Neutrophil (primary cell): ENCODE data around the gene PRPF40B.

Experiments
- H3K27ac ChIP-seq: fragments of 200-600 bp; sonication (generic); 2 replicates; pipeline ENCODE4 v1.5.1; 2016; ENCODE audit warnings: mild to moderate bottlenecking, moderate library complexity
- H3K27me3 ChIP-seq: fragments of 200-600 bp; sonication (generic); 2 replicates; pipeline ENCODE4 v1.6.0; 2016; ENCODE audit warnings: mild to moderate bottlenecking
- H3K36me3 ChIP-seq: fragments of 200-600 bp; sonication (generic); 2 replicates; pipeline ENCODE4 v1.5.1; 2017
- H3K4me1 ChIP-seq, 2 experiments: fragments of 200-600 bp in 1 of 2; sonication (generic) in 1 of 2; 1 replicate in 1 of 2; 2 replicates in 1 of 2; pipeline versions ENCODE4 v1.5.1 to v1.6.1; 2013 to 2016; ENCODE audit warnings: low read depth in 1 of 2, low read length in 1 of 2, mild to moderate bottlenecking in 1 of 2, moderate library complexity in 1 of 2; ENCODE audit not compliant: control insufficient read depth in 1 of 2, insufficient read depth in 1 of 2
- H3K4me3 ChIP-seq, 2 experiments: fragments of 200-600 bp in 1 of 2; sonication (generic) in 1 of 2; 1 replicate in 1 of 2; 2 replicates in 1 of 2; pipeline ENCODE4 v1.5.1; 2013 to 2016; ENCODE audit warnings: low read depth in 1 of 2, low read length in 1 of 2, mild to moderate bottlenecking in 1 of 2, moderate library complexity in 1 of 2
- H3K9me3 ChIP-seq: fragments of 200-600 bp; sonication (generic); 2 replicates; pipeline ENCODE4 v1.5.1; 2016
- TF ChIP-seq, protein P1 (sequence below): fragments of 200-600 bp; sonication (generic); IDR thresholded peaks from 2 replicates; pipeline ENCODE4 v1.5.1; 2016; ENCODE audit warnings: antibody characterized with exemption

Gene PRPF40B

DNA sequence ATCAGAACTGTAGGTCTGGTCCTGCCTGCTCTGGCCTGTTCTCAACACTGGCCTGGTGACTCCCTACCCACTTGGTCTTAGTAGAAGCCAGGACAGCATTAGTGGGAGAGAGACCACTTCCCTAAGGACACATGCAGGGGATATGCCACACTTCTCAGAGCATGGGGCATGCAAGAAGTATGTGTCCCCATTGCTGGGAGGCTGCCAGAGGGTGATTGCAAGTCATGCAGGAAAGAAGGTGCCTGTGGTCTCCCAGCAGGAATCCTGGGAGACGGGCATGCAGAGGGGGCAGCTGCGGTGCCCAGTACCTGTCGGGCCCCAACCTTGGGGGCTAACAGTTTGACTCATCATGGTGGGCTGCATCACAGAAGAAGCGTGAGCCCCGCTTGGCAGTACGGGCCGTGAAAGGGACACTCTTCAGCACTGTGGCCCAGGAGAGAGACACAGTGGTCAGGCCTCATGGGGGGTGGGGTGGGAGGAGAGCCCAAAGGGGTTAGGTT, 23.0 kb downstream of the PRPF40B start:
- peaks cover 4 to 6% of the 10 kb centered on the region in 2 experiments for H3K4me1 ChIP-seq
- peaks cover 50% of the 10 kb centered on the region for H3K36me3 ChIP-seq
- TF ChIP-seq, protein P1, sequence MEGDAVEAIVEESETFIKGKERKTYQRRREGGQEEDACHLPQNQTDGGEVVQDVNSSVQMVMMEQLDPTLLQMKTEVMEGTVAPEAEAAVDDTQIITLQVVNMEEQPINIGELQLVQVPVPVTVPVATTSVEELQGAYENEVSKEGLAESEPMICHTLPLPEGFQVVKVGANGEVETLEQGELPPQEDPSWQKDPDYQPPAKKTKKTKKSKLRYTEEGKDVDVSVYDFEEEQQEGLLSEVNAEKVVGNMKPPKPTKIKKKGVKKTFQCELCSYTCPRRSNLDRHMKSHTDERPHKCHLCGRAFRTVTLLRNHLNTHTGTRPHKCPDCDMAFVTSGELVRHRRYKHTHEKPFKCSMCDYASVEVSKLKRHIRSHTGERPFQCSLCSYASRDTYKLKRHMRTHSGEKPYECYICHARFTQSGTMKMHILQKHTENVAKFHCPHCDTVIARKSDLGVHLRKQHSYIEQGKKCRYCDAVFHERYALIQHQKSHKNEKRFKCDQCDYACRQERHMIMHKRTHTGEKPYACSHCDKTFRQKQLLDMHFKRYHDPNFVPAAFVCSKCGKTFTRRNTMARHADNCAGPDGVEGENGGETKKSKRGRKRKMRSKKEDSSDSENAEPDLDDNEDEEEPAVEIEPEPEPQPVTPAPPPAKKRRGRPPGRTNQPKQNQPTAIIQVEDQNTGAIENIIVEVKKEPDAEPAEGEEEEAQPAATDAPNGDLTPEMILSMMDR: no peak
- no peak overlapping the region for H3K27ac ChIP-seq
- H3K9me3 ChIP-seq: no peaks in the 10 kb centered on the region
- H3K4me3 ChIP-seq: no peak overlapping the region
- no peaks in the 10 kb centered on the region for H3K27me3 ChIP-seq

DNA sequence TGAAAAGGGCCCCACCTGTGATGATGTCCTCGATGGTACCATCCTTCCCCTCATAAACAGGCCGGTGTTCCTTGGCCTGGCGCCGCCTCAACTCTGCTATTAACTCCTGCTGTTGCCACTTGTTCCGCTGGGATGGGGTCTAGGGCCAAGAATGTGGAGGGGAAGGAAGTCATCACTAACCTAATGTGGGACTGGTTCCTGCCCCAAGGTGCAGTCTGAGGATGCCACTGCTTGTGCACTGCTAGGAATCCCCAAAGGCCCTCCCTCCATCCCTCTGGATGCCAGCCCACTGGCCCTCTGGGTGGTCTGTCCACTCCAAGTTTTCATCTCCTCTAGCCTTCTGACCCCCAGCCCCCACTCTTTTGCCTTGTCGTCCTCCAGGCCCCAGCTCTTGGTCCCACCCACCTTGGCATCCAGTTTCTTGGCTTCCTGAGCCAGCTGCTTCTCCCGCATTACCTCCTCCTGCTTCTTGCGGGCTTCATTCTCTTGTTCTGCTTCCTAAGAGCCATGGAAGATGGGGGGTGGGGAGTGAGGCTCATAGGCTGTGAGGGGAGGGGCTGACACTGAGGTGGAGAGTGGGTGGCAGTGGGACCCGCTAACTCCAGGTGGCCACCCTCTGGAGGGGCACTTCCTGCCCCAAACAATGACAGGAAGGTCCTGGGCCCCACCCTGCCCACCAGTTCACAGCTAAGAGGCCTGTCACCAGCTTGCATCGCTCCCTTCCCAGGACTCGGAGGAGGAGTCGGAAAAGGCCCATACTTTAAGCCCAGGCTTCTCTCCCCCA, 23.7 kb downstream of the PRPF40B start:
- Histone ChIP-seq H3K4me1 (peaks cover 4 to 6% of the 10 kb centered on the region in 2 experiments), H3K36me3 (peaks cover 55% of the 10 kb centered on the region), H3K27me3 (no peaks in the 10 kb centered on the region), H3K9me3 (no peaks in the 10 kb centered on the region), H3K27ac (no peak overlapping the region), H3K4me3 (no peak overlapping the region)
- TF ChIP-seq, protein P1: no peak

- Histone ChIP-seq H3K36me3 (peaks cover 59% of the 10 kb centered on the region), H3K4me3 (no peak overlapping the region), H3K9me3 (no peaks in the 10 kb centered on the region), H3K4me1 (peaks cover 4 to 6% of the 10 kb centered on the region in 2 experiments), H3K27ac (no peak overlapping the region), H3K27me3 (no peaks in the 10 kb centered on the region)
- TF ChIP-seq, protein P1: no peak
These were observed 24.7 kb downstream of the PRPF40B start for GRCh38 chr12:49647827-49648711.

GRCh38 chr12:49648712-49649003, 25.3 kb downstream of the PRPF40B start:
- Histone ChIP-seq H3K36me3 (peaks cover 64% of the 10 kb centered on the region), H3K9me3 (no peaks in the 10 kb centered on the region), H3K27me3 (no peaks in the 10 kb centered on the region), H3K27ac (no peak overlapping the region), H3K4me3 (no peak overlapping the region), H3K4me1 (peaks cover 4 to 6% of the 10 kb centered on the region in 2 experiments)
- TF ChIP-seq, protein P1: no peak

- TF ChIP-seq, protein P1: no peak
- Histone ChIP-seq H3K27ac (no peak overlapping the region), H3K4me3 (no peak overlapping the region), H3K4me1 (peaks cover 4 to 6% of the 10 kb centered on the region in 2 experiments), H3K36me3 (peaks cover 72% of the 10 kb centered on the region), H3K27me3 (no peaks in the 10 kb centered on the region), H3K9me3 (no peaks in the 10 kb centered on the region)
These were observed 26.1 kb downstream of the PRPF40B start for GRCh38 chr12:49649445-49649844.
